ENCODE results near the gene KRT74.

The KRT74 gene

GRCh38 chr12:52534482-52534881, 39.2 kb downstream of the KRT74 start:
- no peak for DNase-seq

GRCh38 chr12:52533686-52534470, 39.8 kb downstream of the KRT74 start:
- no peak for DNase-seq

- DNase-seq: no peak
These were observed 41.0 kb downstream of the KRT74 start for GRCh38 chr12:52532636-52533035.

GRCh38 chr12:52531566-52532300, 41.9 kb downstream of the KRT74 start:
- DNase-seq: no peak

GRCh38 chr12:52530905-52531304, 42.7 kb downstream of the KRT74 start:
- DNase-seq: no peak

- DNase-seq: no peak
These were observed 43.3 kb downstream of the KRT74 start for GRCh38 chr12:52530366-52530765.

- no peak for DNase-seq
These were observed 43.8 kb downstream of the KRT74 start for GRCh38 chr12:52529846-52530245.

GRCh38 chr12:52529417-52529816, 44.2 kb downstream of the KRT74 start:
- no peak for DNase-seq

- DNase-seq: no peak
These were observed 45.0 kb downstream of the KRT74 start for GRCh38 chr12:52528641-52529143.

- DNase-seq: no peak
These were observed 46.4 kb downstream of the KRT74 start for GRCh38 chr12:52527121-52527800.

- no peak for DNase-seq
These were observed 47.1 kb downstream of the KRT74 start for GRCh38 chr12:52526511-52526951.

- DNase-seq: no peak
These were observed 47.8 kb downstream of the KRT74 start for GRCh38 chr12:52525661-52526499.

GRCh38 chr12:52524898-52525591, 48.6 kb downstream of the KRT74 start:
- no peak for DNase-seq

- no peak for DNase-seq
These were observed 49.3 kb downstream of the KRT74 start for GRCh38 chr12:52524241-52524897.

GRCh38 chr12:52523824-52524223, 49.8 kb downstream of the KRT74 start:
- no peak for DNase-seq

- no peak for DNase-seq
These were observed 51.2 kb downstream of the KRT74 start for GRCh38 chr12:52522346-52523011.

- DNase-seq: no peak
These were observed 51.9 kb downstream of the KRT74 start for GRCh38 chr12:52521568-52522266.

- no peak for DNase-seq
These were observed 52.5 kb downstream of the KRT74 start for GRCh38 chr12:52521175-52521567.

GRCh38 chr12:52519826-52520662, 53.6 kb downstream of the KRT74 start, which contains the start of gene KRT5:
TSS of gene KRT5 (minus strand) at chr12:52520394. CDS start at chr12:52520296, 98 bp downstream.
- DNase-seq: no peak

Data from T-helper 1 cell (primary cell).